ENCODE data around the gene GFER. TPM values are rescaled to one million over a fixed set of nuclear protein-coding genes. Genes with fewer than 3 reads are reported as not detected.
"Not testable (repeated sequence)": the region's sequence is repeated elsewhere in the genome, so short reads cannot be mapped to it uniquely, and the experiment has no call there.

Gene GFER
- total RNA-seq, 1 experiment from 2014 or later: 58.5 TPM

DNA sequence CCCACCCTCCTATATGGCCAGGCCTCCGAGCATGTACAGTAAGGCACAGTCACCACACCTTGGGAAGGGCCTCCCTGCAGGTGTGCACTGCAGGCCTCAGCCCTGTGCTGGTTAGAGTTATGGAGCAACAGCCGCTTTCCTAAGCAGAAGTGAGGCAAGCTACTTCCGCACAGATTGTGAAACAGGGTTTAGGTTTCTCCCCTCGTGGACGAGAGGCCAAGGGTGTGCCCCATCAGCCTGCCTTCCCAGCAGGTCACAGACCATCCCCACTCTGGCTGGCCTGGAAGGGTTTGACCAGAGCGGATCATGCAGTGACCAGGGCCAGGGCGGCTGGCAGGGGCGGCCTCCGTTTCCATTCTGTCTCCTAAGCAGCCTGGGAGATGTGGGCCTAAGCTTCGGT, 45.7 kb upstream of the GFER start:
- POLR2A ChIA-PET: no interaction called here
- no peak for DNase-seq (ENCODE audit: low spot score)

DNA sequence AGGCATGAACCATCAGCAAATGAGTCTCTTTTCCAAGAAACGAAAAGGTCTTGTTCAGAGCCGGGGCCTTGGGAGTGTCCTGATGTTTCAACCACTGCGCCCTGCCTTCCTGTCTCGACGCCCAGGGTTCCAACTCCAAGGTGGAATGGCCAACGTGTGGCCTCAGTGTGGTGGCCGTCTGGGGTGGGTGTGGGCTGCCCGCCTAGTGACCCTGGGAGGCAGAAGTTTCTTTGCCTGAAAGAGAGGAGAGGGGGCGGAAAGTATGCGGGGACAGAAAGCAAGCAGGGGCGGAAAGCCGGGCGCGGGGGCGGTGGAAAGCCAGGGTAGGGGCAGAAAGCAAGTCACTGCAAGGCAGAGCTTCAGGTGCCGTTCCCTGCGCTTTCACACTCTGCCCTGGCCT, 45.1 kb upstream of the GFER start:
- POLR2A ChIA-PET: no interaction called here
- H3K4me1 Mint-ChIP-seq: peaks cover 14% of the 10 kb centered on the region
- H3K27me3 Mint-ChIP-seq (ENCODE audit: low read depth): peaks cover 6% of the 10 kb centered on the region
- no peak for ATAC-seq
- H3K4me3 Mint-ChIP-seq: no peak overlapping the region
- no peak for DNase-seq (ENCODE audit: low spot score)
- TF ChIP-seq RORB (CRISPR knock-in tag; IDR thresholded peaks at IDR 0.05) (no peak), TP53 (CRISPR knock-in tag; IDR thresholded peaks at IDR 0.05) (no peak), ELF4 (CRISPR knock-in tag; IDR thresholded peaks at IDR 0.05; ENCODE audit: low read depth) (no peak), KAT7 (CRISPR knock-in tag; IDR thresholded peaks at IDR 0.05; ENCODE audit: borderline replicate concordance) (no peak)
- TF ChIP-seq, protein P1, sequence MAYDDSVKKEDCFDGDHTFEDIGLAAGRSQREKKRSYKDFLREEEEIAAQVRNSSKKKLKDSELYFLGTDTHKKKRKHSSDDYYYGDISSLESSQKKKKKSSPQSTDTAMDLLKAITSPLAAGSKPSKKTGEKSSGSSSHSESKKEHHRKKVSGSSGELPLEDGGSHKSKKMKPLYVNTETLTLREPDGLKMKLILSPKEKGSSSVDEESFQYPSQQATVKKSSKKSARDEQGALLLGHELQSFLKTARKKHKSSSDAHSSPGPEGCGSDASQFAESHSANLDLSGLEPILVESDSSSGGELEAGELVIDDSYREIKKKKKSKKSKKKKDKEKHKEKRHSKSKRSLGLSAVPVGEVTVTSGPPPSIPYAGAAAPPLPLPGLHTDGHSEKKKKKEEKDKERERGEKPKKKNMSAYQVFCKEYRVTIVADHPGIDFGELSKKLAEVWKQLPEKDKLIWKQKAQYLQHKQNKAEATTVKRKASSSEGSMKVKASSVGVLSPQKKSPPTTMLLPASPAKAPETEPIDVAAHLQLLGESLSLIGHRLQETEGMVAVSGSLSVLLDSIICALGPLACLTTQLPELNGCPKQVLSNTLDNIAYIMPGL (CRISPR knock-in tag; IDR thresholded peaks at IDR 0.05): no peak
- no peak overlapping the region for H3K27ac Mint-ChIP-seq
- no peaks in the 10 kb centered on the region for H3K9me3 Mint-ChIP-seq
- H3K36me3 Mint-ChIP-seq: peaks cover 12% of the 10 kb centered on the region
- CTCF ChIA-PET: interaction anchor here (1.0 kb wide), 1 partner anchor 10 kb away, joined by 3 read pairs; no protein-coding TSS in a partner anchor

More for the DNA sequence above, 45.7 kb upstream of the GFER start:
- H3K4me1 Mint-ChIP-seq: peaks cover 9% of the 10 kb centered on the region
- CTCF ChIA-PET: interaction anchor here (1.0 kb wide), 1 partner anchor 9 kb away, joined by 3 read pairs; no protein-coding TSS in a partner anchor
- TF ChIP-seq, protein P2, sequence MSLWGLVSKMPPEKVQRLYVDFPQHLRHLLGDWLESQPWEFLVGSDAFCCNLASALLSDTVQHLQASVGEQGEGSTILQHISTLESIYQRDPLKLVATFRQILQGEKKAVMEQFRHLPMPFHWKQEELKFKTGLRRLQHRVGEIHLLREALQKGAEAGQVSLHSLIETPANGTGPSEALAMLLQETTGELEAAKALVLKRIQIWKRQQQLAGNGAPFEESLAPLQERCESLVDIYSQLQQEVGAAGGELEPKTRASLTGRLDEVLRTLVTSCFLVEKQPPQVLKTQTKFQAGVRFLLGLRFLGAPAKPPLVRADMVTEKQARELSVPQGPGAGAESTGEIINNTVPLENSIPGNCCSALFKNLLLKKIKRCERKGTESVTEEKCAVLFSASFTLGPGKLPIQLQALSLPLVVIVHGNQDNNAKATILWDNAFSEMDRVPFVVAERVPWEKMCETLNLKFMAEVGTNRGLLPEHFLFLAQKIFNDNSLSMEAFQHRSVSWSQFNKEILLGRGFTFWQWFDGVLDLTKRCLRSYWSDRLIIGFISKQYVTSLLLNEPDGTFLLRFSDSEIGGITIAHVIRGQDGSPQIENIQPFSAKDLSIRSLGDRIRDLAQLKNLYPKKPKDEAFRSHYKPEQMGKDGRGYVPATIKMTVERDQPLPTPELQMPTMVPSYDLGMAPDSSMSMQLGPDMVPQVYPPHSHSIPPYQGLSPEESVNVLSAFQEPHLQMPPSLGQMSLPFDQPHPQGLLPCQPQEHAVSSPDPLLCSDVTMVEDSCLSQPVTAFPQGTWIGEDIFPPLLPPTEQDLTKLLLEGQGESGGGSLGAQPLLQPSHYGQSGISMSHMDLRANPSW (CRISPR knock-in tag; conservative IDR thresholded peaks at IDR 0.05; ENCODE audit: low read depth): no peak
- H3K36me3 Mint-ChIP-seq: peaks cover 12% of the 10 kb centered on the region
- H3K9me3 Mint-ChIP-seq: no peaks in the 10 kb centered on the region
- no peak overlapping the region for H3K27ac Mint-ChIP-seq
- H3K4me3 Mint-ChIP-seq: no peak overlapping the region
- ATAC-seq: no peak
- no peaks in the 10 kb centered on the region for H3K27me3 Mint-ChIP-seq (ENCODE audit: low read depth)

DNA sequence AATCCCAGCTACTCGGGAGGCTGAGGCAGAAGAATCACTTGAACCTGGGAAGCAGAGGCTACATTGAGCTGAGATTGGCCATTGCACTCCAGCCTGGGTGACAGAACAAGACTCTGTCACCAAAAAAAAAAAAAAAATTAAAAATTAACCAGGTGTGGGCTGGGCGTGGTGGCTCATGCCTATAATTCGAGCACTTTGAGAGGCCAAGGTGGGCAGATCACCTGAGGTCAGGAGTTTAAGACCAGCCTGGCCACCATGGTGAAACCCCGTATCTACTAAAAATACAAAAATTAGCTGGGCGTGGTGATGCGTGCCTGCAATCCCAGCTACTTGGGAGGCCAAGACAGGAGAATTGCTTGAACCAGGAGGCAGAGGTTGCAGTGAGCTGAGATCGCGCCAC, 44.2 kb upstream of the GFER start:
- H3K27ac Mint-ChIP-seq; POLR2A ChIA-PET; DNase-seq (ENCODE audit: low spot score); H3K4me3 Mint-ChIP-seq; H3K9me3 Mint-ChIP-seq; ATAC-seq: not testable (repeated sequence)
- peaks cover 13% of the 10 kb centered on the region for H3K27me3 Mint-ChIP-seq (ENCODE audit: low read depth)
- H3K36me3 Mint-ChIP-seq: peaks cover 12% of the 10 kb centered on the region
- CTCF ChIA-PET: interaction anchor here (1.0 to 4.4 kb wide), 3 partner anchors 12 to 41 kb away, joined by 3 to 29 read pairs (median 10); partner anchors contain the start of gene NOXO1
- H3K4me1 Mint-ChIP-seq: peaks cover 22% of the 10 kb centered on the region

DNA sequence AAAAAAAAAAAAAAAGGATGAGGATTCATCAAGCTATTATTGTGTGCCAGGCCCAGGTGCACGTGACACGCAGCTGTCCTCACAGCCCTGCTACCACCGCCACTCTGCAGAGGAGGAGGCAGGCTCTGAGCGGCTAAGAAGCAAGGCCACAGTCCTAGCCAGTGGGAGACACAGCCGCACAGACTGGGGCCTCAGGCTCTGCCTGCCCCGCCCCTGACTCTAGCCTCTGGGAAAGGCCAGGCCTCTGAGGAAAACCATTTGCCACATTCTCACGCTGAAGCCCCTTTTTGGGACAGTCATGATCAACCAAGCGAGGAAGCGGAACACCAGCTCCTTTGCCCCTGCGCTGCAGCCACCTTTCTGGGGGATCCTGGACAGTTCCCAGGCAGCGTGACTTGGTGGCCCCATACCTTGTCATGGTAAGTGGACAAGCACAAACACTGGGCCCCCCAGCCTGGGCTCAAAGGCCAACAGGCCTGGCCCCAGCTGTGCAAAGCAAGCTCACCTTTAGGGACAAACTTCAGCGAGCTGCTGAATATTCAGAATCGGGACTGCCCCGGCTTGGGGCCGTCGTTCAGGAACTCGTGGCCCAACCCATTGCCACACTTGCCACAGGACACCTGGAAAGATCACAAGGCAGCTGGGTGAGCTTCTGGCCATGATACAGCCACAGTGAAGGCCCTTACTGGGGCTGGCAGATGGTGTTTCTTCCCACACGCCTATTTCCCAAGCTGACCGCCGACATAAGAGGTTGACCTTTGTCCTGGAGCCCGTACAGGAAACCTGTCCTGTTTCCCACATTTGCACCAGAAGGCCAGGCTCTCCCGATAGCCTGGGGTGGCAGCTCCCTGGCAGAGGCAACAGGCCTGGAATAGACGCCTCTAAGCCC, 43.5 kb upstream of the GFER start:
- Mint-ChIP-seq H3K27ac (no peak overlapping the region), H3K4me1 (peaks cover 22% of the 10 kb centered on the region), H3K36me3 (peaks cover 12% of the 10 kb centered on the region), H3K9me3 (no peaks in the 10 kb centered on the region), H3K27me3 (ENCODE audit: low read depth) (peaks cover 13% of the 10 kb centered on the region), H3K4me3 (no peak overlapping the region)
- DNase-seq (ENCODE audit: low spot score): no peak
- POLR2A ChIA-PET: interaction anchor here (1.0 to 1.5 kb wide), 4 partner anchors 12 to 40 kb away, joined by 3 to 19 read pairs (median 4); partner anchors contain the start of genes RPL3L and RPS2
- no peak for ATAC-seq
- CTCF ChIA-PET: interaction anchor here (0.6 to 4.4 kb wide), 31 partner anchors 8 to 207 kb away, joined by 3 to 29 read pairs (median 4); partner anchors contain the start of genes FAHD1, NOXO1, NUBP2 and RAB26
- TF ChIP-seq ESRRA (CRISPR knock-in tag; IDR thresholded peaks at IDR 0.05; ENCODE audit: borderline replicate concordance): no peak
- TF ChIP-seq, protein P3, sequence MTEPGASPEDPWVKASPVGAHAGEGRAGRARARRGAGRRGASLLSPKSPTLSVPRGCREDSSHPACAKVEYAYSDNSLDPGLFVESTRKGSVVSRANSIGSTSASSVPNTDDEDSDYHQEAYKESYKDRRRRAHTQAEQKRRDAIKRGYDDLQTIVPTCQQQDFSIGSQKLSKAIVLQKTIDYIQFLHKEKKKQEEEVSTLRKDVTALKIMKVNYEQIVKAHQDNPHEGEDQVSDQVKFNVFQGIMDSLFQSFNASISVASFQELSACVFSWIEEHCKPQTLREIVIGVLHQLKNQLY (CRISPR knock-in tag; IDR thresholded peaks at IDR 0.05): no peak
